ENCODE results near the gene C6orf132.

Gene C6orf132

DNA sequence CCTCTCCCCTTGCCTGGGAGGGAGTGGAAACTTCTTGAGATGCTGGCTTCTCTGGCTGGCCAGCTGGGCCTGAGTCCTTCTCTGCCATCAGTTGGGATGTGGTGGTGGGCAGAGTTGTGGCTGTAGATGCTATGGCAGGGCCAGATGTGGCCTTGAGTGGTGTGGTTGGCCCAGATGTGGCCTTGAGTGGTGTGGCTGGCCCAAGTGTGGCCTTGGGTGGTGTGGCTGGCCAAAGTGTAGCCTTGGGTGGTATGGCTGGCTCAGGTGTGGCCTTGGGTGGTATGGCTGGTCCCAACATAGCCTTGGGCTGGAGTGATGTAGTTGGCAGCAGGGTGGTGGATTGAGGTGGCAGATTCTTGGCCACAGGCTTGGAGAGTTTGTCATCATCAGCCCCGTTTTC lies 36.7 kb downstream of the C6orf132 start:
- DNase-seq (ENCODE audit: low read depth): no peak

DNA sequence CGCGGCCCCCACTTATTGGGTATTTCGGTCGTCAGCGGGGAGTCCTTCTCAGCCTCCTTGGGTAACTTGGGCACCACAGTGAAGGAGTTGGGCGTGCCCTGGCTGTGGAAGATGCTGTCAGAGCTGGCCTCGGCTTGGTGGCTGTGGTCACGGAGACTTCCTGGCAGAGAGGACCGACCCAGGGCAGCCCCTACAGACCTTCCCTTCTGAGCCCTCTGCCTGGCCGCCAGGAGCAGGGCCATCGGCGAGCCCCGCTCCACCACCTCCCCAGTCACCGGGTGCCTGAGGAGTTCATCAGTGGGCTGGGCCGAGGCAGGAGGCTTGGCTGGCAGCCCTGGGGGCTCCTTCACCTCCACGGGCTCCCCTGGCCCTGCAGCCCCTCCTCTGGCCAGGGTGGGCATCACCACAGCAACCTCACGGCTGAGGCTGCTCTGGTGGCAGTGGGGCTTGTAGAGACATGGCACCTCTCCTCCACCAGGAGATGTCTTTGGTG lies 37.2 kb downstream of the C6orf132 start:
- DNase-seq (ENCODE audit: low read depth): no peak

DNA sequence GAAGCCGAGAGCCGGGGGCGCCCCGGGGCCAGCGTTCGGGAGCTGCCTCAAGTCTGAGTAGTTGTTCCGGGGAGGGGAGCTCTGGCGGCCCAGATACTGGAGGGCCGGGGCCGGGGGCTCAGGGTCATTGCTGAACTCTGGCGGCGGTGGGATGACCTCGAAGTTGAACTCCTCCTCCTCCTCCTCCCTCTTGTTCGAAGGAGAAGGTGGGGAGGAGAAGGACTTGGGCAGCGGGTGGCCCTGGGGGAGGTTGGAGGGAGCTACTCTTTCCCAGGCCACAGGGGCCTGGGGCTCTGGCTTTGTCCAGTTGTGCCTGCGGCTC lies 37.7 kb downstream of the C6orf132 start:
- no peak for DNase-seq (ENCODE audit: low read depth)

DNA sequence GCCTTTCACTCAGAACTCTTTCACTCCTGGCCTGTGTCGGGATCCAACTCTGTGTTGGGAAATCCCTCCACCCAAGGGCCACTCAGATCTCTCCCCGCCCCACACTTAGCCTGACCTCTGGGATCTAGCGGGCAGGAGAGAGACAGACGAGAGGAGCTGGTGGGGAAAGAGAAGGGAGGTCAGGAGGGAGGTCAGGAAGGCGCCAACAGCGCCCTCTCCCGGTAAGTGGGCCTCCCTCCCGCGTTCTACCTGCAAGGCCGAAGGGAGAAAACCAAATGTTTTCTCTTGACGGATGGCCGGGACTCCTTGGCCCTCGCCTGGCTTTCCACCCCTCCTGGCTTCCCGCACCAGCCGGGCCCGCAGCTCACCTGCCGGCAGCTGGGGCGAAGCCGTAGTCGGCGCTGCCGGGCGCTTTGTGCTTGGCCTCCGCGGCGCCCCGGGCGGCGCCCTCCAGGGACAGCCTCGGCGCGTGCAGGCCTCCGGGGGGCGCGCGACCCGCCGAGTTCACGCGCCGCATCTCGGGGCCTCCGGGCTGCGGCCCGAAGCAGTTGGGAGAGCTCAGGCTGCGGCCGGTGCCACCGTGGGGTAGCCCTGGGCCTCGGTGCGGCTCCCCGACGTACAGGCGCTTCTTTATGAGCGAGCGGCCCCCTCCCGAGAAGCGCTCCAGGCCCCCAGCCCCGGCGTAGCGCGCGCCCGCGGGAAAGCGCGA lies 38.2 kb downstream of the C6orf132 start:
- peak; percentile 53 for DNase-seq (ENCODE audit: low read depth)

DNA sequence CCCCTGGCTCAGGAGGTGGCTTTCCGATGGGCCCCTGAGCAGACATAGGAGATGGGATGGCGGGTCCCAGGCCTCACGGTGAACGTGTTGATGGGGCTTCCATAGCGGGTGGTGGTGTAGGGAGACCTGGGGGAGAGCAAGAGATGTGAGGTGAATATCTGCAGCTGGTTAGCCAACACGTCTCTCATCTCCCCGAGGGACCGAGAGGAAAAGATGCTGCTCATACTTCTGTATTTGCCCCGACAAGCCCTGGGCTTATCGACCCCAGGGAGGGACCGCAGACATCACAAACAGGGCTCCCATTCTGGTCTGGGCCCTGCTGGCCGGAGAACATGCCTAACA lies 38.7 kb downstream of the C6orf132 start:
- no peak for DNase-seq (ENCODE audit: low read depth)

DNA sequence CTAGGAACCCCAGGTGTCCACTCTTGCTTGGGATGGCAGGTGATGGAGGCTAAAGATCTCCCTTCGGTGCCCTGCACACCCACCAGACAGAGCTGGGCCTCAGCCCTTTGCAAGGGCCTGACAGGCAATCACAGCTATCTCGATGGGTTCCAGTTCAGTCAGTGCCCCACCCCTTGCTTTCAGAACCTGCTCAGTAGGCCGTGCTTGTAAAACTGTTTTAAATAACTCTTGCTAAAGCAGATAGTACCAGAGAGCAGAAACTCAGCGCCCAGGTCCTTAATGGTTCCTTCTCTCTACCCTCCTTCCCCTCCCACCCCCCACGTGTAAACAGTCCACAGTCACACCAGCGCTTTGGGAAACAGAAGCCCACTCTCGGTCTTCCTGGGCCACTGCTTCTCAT lies 39.2 kb downstream of the C6orf132 start:
- no peak for DNase-seq (ENCODE audit: low read depth)

DNA sequence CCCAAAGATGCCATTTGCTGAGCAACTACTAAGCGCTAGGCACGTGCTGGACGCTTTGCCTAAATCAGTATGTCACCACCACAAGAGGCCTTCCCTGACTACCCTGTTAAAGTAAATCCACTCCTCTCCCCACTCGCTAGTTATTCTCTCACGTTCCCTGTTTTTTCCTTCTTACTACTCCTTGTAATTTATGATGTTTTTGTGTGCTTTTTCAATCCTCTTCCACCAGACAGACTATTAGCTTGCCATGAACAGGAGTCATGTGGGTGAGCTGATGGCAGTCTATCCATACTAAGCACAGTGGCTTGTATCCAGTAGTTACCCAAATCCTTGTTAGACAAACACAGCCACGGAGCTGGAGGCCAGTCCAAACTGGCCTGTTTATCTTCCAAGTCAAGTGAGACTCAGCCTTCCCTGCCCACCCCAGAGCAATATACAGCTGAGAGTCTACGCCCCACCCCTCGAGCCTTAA lies 41.2 kb downstream of the C6orf132 start:
- DNase-seq (ENCODE audit: low read depth): no peak

DNA sequence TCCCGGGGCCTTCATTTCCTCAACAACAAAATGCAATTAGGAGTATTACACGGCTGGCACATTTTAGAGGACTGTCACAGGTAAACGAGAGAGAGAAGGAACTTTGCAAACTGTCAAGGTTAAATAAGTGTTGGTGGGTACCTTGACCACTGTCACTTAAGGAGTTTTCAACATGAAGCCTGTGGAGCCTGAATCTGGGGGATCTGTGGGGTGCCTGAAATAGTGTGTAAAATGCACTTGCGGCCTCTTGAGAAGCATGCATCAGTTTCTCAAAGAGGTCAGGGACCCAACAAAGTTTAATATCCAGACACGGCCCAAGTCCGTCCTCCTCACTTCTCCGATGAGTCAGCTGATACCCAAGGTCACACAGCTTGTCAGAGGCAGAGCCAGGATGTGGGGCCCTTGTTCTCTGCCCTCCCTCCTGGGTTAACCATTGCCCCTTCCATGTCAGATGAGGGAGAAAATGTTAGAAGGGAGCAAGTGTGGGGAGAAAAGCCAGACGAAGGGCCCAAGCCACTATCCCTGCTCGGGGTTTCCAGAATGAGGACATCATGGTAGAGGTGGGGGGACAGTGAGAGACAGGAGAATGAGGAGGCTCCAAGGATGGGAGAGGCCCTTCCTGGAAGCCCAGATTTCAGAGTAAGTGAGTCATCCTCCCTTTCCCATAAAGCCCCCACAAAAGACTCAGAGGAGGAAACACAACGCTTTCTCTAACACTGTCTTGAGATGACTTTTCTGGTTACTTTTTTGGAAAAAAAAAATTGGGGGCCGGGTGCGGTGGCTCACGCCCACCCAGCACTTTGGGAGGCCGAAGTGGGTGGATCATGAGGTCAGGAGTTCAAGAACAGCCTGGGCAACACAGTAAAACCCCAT lies 42.2 kb downstream of the C6orf132 start:
- no peak for DNase-seq (ENCODE audit: low read depth)

DNA sequence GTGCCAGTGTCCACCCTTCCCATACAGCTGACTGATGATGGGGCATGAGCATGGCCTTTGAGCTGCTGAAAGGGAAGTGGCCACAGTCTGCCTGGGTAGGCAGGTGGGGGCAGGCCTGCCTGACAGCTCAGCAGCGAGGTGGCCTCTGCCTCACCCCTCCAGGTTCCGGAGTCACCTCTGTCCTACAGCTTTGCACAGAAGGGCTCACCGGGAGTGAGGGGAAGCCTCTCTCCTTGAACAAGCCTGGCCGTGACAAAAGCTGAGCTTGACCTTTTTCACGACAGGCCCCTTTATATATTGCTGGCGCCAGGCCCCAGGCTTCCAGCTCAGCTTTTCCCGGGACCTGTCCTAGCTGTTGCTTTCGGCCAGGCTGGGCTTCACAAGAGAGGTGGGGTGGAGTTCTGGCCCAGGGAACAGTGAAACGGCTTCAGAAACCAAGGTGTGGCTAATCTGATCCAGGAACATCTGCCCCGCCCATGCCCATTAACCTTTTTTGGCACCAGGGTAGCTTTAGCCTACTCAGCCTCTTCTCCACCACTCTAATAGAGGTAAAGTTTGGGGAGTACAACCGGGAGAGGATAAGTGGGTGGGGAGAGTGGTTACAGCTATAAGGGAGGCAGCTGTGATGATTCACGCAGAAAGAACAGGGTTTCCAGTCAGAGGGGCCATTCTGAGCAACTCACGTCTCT lies 42.9 kb downstream of the C6orf132 start:
- DNase-seq (ENCODE audit: low read depth): no peak

DNA sequence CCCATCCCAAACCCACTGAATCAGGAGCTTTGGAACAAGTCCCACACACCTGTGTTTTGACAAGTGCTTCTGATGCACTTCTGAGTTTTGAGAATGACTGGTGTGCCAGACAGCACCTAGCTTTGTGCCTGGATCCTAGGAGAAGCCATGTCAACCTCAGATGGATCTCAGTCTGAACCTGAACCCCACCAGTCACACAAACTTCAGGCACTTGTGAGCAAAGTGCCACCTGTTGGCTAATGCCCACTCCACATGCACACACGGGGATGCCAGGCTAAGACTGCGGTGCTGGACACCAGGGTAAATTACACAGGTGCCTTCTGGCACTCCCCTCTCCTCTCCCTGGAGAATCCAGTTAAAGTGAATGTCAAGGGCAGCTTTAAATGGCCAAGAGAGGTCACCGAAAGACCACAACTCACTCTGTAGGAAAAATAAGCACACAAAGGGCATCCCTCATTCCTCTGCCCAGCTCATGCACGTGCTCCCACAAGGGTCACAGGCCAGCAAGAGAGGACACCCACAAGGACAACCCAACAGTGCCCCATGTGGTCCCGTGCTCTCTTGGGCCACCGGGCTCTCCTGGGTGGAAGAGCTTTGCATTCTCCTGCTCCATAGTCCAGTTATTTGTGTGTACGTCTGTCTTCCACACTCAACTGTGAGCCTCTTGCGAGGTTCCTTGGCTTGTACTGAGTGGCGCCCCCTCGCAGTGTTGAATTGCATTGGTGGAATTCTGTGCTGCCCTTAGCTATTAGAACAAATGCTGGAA lies 46.5 kb downstream of the C6orf132 start:
- no peak for DNase-seq (ENCODE audit: low read depth)

DNA sequence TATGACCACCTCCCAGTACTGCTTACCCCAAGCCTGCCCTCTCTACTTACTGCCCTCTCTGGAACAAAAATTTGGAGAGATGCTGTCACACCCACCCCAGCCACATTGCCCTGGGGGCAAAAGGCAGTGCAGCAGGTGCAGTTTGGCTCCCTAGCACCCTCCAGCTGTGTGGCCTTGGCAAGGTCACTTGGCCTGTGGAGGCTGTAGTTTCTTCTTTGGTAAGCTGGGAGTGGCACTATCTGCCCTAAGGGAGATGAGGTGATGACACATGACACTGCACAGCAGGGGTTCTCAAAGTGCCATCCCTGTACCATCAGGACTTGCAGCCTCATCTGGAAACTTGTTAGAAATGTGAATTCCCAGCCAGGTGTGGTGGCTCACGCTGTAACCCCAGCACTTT lies 47.3 kb downstream of the C6orf132 start:
- no peak for DNase-seq (ENCODE audit: low read depth)

DNA sequence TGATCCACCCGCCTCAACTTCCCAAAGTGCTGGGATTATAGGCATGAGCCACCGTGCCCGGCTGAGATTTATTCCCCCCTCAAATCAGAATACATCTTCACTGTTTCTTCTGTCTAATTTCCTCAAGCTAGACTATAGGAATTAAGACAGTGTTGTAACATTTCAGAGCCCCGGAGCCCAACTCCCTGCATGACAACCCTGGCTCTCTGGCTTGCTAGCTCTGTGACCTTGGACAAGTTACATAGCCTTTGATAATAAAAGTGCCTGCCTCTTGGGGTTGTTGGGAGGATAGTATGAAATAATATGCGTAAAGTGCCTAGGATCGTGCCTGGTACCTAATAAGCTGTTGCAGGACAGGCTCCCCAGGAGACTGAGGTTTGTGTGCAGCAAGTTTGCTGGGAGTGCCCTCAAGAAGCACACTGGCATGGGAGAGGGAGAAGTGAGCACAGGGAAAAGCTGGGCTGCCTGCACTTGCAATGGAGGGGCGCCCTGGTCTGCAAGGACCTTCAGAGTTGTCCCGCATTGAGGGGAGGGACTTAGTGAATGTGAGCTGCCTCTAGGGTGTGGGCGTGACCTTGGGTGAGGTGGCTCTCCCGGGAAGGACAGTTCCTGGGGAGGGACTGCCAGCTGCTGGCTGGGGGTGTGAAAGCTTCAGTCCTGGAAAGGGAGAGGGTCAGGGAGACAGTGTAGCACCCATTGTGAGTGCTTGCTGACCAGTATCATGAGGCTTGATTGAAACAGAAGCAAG lies 48.7 kb downstream of the C6orf132 start:
- DNase-seq (ENCODE audit: low read depth): no peak

DNA sequence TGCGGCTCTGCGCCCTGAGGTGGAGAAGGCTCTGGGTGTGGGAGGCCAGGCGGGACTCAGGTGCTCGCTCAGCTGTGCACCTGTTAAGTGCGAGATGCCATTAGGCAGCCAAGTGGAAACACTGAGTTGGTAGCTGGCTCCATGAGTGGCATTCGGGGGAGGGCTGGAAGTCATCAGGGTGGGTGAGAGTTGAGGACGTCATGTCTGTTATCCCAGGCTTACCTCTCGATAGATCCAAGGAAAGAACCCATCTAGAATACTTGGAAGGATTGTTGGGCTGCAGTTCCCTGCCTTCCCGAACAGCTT lies 50.7 kb downstream of the C6orf132 start:
- DNase-seq (ENCODE audit: low read depth): no peak

DNA sequence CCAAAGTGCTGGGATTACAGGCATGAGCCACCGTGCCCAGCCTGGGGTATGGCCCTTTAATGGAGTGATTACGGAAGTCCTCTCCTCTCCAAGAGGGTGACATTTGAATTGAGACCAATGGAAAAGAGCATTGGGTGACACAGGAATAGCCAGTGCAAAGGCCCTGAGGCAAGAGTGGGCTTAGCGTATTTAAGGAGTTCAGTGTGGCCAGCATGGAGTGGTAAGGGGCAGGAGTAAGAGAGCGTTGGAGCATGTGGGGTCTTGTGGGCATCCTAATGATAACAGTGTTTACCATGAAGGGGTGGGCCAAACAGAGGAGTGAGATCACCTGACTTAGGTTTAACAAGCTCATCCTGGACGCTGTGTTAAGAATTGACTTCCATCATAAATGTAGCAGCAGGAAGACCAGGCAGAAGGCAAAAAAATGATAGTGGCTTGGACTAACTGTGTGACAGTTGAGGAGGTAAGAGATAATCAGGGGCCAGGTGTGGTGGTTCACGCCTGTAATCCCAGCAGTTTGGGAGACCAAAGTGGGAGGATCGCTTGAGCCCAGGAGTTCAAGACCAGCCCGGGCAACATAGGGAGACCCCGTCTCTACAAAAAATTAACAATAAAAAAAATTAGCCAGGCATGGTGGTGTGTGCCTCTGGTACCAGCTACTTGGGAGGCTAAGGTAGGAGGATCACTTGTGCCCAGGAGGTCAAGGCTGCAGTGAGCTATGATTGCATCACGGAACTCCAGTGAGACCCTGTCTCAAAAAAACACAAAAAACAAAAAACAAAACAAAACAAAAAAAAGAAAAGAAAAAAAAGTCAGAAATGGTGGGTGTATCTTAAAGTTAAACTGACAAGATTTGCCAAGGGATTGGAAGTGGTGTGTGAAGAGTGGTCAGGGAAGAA lies 51.4 kb downstream of the C6orf132 start:
- DNase-seq (ENCODE audit: low read depth): no peak

DNA sequence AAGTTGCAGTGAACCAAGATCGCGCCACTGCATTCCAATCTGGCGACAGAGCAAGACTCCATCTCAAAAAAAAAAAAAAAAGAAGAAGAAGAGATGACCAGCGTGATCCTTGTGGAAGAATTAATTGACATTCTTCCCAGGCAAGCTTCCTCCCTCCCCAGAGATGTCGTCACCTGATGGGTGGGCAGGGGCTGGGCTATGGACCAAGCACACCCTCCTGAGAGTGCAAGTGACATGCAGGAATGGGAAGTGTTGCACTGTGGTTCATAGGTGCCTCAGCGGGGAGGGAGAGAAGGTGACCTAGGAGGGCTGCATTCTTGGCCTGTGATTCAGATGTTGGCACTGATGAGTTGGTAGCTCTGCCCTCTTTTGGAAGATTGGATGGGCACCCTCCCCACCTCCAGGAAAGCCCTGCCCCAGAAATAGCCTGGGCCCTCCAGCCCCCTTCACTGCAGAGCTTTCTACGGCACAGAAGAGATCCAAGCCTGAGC lies 54.3 kb downstream of the C6orf132 start:
- DNase-seq (ENCODE audit: low read depth): no peak

DNA sequence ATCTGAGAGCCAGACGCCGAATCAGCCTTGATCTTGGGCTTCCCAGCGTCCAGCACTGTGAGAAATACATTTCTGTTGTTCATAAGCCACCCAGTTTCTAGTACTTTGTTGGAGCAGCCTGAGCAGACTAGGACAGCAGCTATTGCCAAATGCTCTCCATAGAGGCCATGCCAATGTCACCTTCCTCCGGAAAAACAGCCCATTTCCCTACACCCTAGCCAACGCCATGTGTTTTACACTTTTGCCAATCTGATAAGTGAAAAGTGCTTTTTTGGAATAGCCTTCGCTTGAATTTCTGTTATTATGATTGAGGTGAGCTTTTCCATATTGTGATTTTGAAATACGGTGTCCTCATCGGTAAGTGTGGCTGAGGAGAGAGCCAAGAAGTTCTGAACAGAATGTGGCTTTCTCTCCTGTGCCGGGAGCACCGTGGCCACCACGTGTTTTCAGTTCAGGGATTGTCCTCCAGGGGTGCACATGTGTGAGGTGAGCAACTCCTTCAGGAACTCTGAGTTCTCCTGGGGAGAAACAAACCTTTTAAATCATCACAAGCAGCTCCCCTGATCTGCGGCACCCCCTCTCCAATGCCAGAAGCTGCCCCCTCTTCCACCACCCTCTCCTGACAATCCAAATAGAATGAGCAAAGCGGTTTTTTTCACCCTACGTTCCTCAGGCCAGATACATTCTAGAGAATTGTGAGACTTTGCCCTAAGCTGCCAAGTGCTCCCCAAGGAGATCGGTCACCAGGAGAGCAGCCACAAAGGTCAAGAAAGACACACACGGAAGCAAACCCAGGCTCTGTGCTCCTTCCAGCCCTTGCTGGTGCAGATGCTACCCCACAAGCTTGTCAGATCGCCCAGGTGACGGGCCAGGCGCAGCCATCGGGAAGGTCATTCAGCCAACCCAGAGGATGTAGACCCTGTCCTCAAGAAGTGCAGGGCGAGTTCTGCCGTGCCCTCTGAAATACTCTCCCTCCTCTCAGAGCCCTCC lies 56.1 kb downstream of the C6orf132 start:
- no peak for DNase-seq (ENCODE audit: low read depth)

DNA sequence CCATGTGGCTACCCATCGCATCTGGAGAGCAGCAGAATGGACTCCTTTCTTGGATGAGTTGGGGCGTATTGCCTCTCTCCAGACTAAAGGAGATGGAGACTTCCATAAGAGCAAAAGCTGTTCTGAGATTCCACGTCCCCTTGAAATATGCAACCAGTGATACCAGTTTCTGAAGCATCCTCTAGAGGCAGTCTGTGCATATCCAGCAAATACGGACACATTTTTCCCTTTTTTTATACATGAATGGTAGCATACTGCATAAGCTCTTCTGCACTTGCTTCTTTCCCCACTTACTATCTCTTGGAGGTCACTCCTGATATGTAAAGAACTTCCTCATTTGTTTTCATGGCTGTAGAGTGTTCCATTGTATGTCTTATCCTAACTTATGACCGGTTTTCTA lies 57.5 kb downstream of the C6orf132 start:
- no peak for DNase-seq (ENCODE audit: low read depth)

DNA sequence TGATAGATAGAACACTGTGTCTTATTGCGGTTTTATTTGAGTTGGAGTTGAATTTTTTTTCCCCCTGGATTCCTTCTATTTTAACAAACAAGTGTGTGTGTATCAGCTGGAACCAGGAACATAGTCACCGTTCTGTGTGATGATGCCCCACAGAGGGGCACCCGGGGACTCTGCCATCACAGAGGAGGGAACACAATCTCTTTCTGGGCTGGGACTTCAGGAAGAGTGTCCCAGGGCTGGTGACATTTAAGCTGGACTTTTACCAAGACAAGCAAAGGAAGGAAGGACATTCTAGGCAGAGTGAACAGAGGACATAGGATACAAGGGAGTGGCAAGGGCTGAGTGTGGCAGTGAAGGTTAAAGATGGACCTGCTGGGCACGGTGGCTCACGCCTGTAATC lies 58.9 kb downstream of the C6orf132 start:
- DNase-seq (ENCODE audit: low read depth): no peak

DNA sequence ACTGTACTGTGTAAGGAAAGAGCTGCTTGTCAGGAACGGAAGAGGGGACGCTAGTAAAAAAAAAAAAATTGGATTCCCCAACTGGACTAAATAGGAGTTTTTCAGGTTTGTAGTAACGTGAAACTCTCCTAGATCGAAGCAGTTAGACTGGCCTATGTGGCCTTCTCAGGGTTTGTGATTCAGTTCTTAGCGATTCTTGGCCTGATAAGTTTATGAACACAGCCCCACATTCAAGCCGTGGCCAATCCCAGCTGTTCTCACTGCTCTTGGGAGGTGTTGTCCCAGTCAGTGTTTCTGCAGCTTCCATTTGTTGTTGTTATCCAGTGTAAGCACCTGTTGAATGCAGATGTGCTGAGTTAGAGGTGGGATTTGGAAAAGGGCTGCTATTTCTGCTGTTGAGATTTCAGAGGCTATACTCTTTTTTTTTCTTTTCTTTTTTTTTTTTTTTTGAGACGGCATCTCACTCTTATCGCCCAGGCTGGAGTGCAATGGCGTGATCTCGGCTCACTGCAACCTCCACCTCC lies 62.4 kb downstream of the C6orf132 start:
- DNase-seq (ENCODE audit: low read depth): no peak
